GM19043 (cell line): Measurements from ENCODE around the gene CD164L2.

Experiments
- ATAC-seq: cut with Tn5 transposase; IDR thresholded peaks from one replicate; pipeline ENCODE4 v1.9.1; 2021; ENCODE audit warnings: low read depth; ENCODE audit not compliant: unreplicated experiment

The CD164L2 gene

DNA sequence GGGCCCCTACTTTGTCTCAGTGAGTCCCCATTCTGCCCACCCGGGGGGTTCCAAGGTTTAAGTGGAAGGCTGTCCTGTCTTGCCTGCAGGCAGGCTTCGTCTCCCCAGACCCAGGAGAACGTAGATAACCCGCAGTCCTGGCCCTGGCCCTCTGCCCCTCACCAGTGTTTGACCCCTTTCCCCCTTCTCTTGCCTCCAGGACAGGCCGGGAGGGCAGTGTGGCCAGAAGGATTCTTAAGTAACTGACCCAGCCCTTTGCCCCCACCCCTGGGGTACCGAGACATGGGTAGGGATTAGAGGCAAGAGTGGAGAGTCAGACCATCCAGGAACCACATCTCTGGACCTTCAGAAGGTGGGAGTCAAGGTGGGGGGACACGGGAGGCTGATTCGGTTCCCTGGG lies 52.3 kb downstream of the CD164L2 start:
- no peak for ATAC-seq
